Neural progenitor cell (in vitro differentiated cells): Measurements from ENCODE around the gene CYP11A1. TPM values are rescaled to one million over a fixed set of nuclear protein-coding genes. Genes with fewer than 3 reads are reported as not detected.
A peak's percentile ranks its signal among the peaks of the same experiment; 100 is the strongest.

ENCODE experiments used
- DNase-seq: peaks from one replicate; pipeline ENCODE4 v3.0.0-alpha.2; 2016; ENCODE audit warnings: low spot score
- H2AFZ ChIP-seq: fragments of 200-600 bp; sonication (generic); replicated peaks from 2 replicates; pipeline ENCODE4 v1.6.1; 2016; ENCODE audit warnings: antibody characterized with exemption
- H3F3A ChIP-seq: fragments of 200-600 bp; sonication (generic); 2 replicates; pipeline ENCODE4 v1.6.1; 2016; ENCODE audit warnings: antibody characterized with exemption, low read depth
- H3K27ac ChIP-seq: fragments of 200-600 bp; sonication (generic); 2 replicates; pipeline ENCODE4 v1.5.1; 2016; ENCODE audit warnings: mild to moderate bottlenecking
- H3K27me3 ChIP-seq: fragments of 200-600 bp; sonication (generic); 2 replicates; pipeline ENCODE4 v1.6.1; 2016; ENCODE audit warnings: mild to moderate bottlenecking, moderate library complexity
- H3K36me3 ChIP-seq: fragments of 200-600 bp; sonication (generic); 2 replicates; pipeline ENCODE4 v1.5.1; 2016
- H3K4me1 ChIP-seq: fragments of 200-600 bp; sonication (generic); 2 replicates; pipeline ENCODE4 v1.6.1; 2016; ENCODE audit warnings: mixed run types
- H3K4me2 ChIP-seq: fragments of 200-600 bp; sonication (generic); 2 replicates; pipeline ENCODE4 v1.6.1; 2016
- H3K4me3 ChIP-seq: fragments of 200-600 bp; sonication (generic); 2 replicates; pipeline ENCODE4 v1.5.1; 2016
- H3K79me2 ChIP-seq: fragments of 200-600 bp; sonication (generic); 2 replicates; pipeline ENCODE4 v1.6.1; 2016; ENCODE audit warnings: low read depth
- H3K9ac ChIP-seq: fragments of 200-600 bp; sonication (generic); 2 replicates; pipeline ENCODE4 v1.6.1; 2016
- H3K9me3 ChIP-seq: fragments of 200-600 bp; sonication (generic); 2 replicates; pipeline ENCODE4 v1.5.1; 2016; ENCODE audit warnings: low read depth
- H4K20me1 ChIP-seq: fragments of 200-600 bp; sonication (generic); 2 replicates; pipeline ENCODE4 v1.6.1; 2016; ENCODE audit warnings: low read depth
- H3K27ac Mint-ChIP-seq: 3 replicates; pipeline ENCODE4 v1.8.0; 2021; ENCODE audit warnings: mixed read lengths
- H3K27me3 Mint-ChIP-seq: 2 replicates; pipeline ENCODE4 v1.8.0; 2022; ENCODE audit warnings: low read depth, mild to moderate bottlenecking, inconsistent platforms, moderate library complexity, mixed read lengths; ENCODE audit not compliant: insufficient read depth
- H3K36me3 Mint-ChIP-seq: 3 replicates; pipeline ENCODE4 v1.8.0; 2021; ENCODE audit warnings: mixed read lengths
- H3K4me1 Mint-ChIP-seq: 3 replicates; pipeline ENCODE4 v1.8.0; 2021; ENCODE audit warnings: mixed read lengths
- H3K4me3 Mint-ChIP-seq: 3 replicates; pipeline ENCODE4 v1.8.0; 2021; ENCODE audit warnings: mild to moderate bottlenecking, moderate library complexity, mixed read lengths
- H3K9me3 Mint-ChIP-seq: 3 replicates; pipeline ENCODE4 v1.8.0; 2020; ENCODE audit warnings: mixed read lengths
- CTCF ChIP-seq: fragments of 200-600 bp; sonication (generic); IDR thresholded peaks from 2 replicates; pipeline ENCODE4 v1.5.1; 2017; ENCODE audit warnings: antibody characterized with exemption, mild to moderate bottlenecking
- EZH2 ChIP-seq: fragments of 200-600 bp; sonication (generic); IDR thresholded peaks from 2 replicates; pipeline ENCODE4 v1.6.1; 2017; ENCODE audit warnings: antibody characterized with exemption, mild to moderate bottlenecking, moderate library complexity
- EZH2phosphoT487 ChIP-seq: fragments of 200-600 bp; sonication (generic); IDR thresholded peaks from 2 replicates; pipeline ENCODE4 v1.6.1; 2017; ENCODE audit warnings: antibody characterized with exemption
- total RNA-seq: library from RNA; depleted of rRNA; stranded (reverse); fragments of >200 nt; gene quantifications from 2 replicates; pipeline ENCODE4 v1.2.3, GENCODE V29; 2015; ENCODE audit warnings: low replicate concordance

The CYP11A1 gene
- total RNA-seq, 1 donor from 2014 or later = 0.99 TPM

DNA sequence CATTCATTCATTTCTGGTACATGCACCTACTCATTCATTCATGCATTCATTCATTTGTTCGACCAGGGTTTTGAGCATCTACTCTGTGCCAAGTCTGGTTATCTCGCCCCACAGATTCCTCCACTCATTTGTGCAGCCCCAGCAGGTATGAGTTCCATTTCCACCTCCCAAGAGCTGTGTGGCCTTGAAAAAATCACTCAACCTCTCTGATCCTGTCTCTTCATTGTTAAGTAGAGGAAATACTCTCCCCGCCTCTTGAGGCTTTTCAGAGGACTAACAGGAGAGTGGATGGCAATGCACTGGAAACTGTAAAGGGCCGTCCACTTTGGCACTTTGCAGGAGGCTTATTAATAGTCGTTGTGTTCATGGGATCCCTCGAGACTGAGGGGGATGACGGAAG, 61.8 kb downstream of the CYP11A1 start:
- TF ChIP-seq EZH2phosphoT487 = no peak
- no peak for TF ChIP-seq CTCF
- no peak for TF ChIP-seq EZH2
- Histone ChIP-seq H3K27me3 (peaks cover 7% of the 10 kb centered on the region), H3K4me1 (peaks cover 77% of the 10 kb centered on the region), H4K20me1 (no peaks in the 10 kb centered on the region), H3K9me3 (no peaks in the 10 kb centered on the region), H3K36me3 (no peaks in the 10 kb centered on the region), H3K79me2 (no peaks in the 10 kb centered on the region), H3K4me2 (no peak overlapping the region), H3K9ac (no peak overlapping the region), H3K27ac (no peak overlapping the region), H3K4me3 (no peak overlapping the region), H2AFZ (no peak overlapping the region), H3F3A (peaks cover 58% of the 10 kb centered on the region)
- peak overlapping the region; percentile 32 for H3K4me3 Mint-ChIP-seq
- no peak overlapping the region for H3K27ac Mint-ChIP-seq
- H3K9me3 Mint-ChIP-seq = peaks cover 2% of the 10 kb centered on the region
- no peak for DNase-seq
- no peaks in the 10 kb centered on the region for H3K36me3 Mint-ChIP-seq
- peaks cover 92% of the 10 kb centered on the region for H3K4me1 Mint-ChIP-seq
- H3K27me3 Mint-ChIP-seq = peaks cover 31% of the 10 kb centered on the region

- TF ChIP-seq EZH2 = no peak
- Histone ChIP-seq H3K9me3 (no peaks in the 10 kb centered on the region), H3F3A (peaks cover 55% of the 10 kb centered on the region), H3K9ac (no peak overlapping the region), H3K4me2 (peak overlapping the region; percentile 57), H3K79me2 (no peaks in the 10 kb centered on the region), H3K27me3 (peaks cover 19% of the 10 kb centered on the region), H2AFZ (no peak overlapping the region), H4K20me1 (no peaks in the 10 kb centered on the region), H3K4me3 (no peak overlapping the region), H3K27ac (no peak overlapping the region), H3K36me3 (no peaks in the 10 kb centered on the region), H3K4me1 (peaks cover 84% of the 10 kb centered on the region)
- peak overlapping the region; percentile 71 for H3K4me3 Mint-ChIP-seq
- peaks cover 37% of the 10 kb centered on the region for H3K27me3 Mint-ChIP-seq
- DNase-seq = no peak
- peaks cover 2% of the 10 kb centered on the region for H3K9me3 Mint-ChIP-seq
- H3K4me1 Mint-ChIP-seq = peaks cover 95% of the 10 kb centered on the region
- H3K36me3 Mint-ChIP-seq = no peaks in the 10 kb centered on the region
- H3K27ac Mint-ChIP-seq = no peak overlapping the region
Measured at GRCh38 chr15:74304431-74304830, 63.0 kb downstream of the CYP11A1 start.

- Histone ChIP-seq H3K79me2 (no peaks in the 10 kb centered on the region), H3K9me3 (no peaks in the 10 kb centered on the region), H3K36me3 (no peaks in the 10 kb centered on the region), H4K20me1 (no peaks in the 10 kb centered on the region), H3F3A (peaks cover 50% of the 10 kb centered on the region), H3K4me3 (no peak overlapping the region), H3K27me3 (peaks cover 24% of the 10 kb centered on the region), H3K9ac (no peak overlapping the region), H3K4me1 (peaks cover 80% of the 10 kb centered on the region), H3K27ac (no peak overlapping the region), H2AFZ (no peak overlapping the region), H3K4me2 (peak overlapping the region; percentile 57)
- Mint-ChIP-seq H3K4me1 (peaks cover 90% of the 10 kb centered on the region), H3K27ac (no peak overlapping the region), H3K36me3 (no peaks in the 10 kb centered on the region), H3K27me3 (peaks cover 37% of the 10 kb centered on the region), H3K9me3 (peaks cover 2% of the 10 kb centered on the region), H3K4me3 (peak overlapping the region; percentile 60)
- DNase-seq = no peak
- no peak for TF ChIP-seq EZH2
- no peak for TF ChIP-seq CTCF
- no peak for TF ChIP-seq EZH2phosphoT487
Measured at GRCh38 chr15:74303741-74304309, 63.6 kb downstream of the CYP11A1 start.

- H3K4me1 Mint-ChIP-seq = peaks cover 81% of the 10 kb centered on the region
- H3K27me3 ChIP-seq = peaks cover 26% of the 10 kb centered on the region
Measured at GRCh38 chr15:74302821-74303359, 64.6 kb downstream of the CYP11A1 start.

More at GRCh38 chr15:74302821-74303359, 64.6 kb downstream of the CYP11A1 start:
- H3K4me2 ChIP-seq = peak overlapping the region; percentile 76
- Mint-ChIP-seq H3K27me3 (peaks cover 35% of the 10 kb centered on the region), H3K9me3 (peaks cover 2% of the 10 kb centered on the region), H3K27ac (peak overlapping the region; percentile 83), H3K4me3 (peak overlapping the region; percentile 73), H3K36me3 (no peaks in the 10 kb centered on the region)
- no peaks in the 10 kb centered on the region for H3K9me3 ChIP-seq
- no peaks in the 10 kb centered on the region for H4K20me1 ChIP-seq
- no peak for TF ChIP-seq EZH2
- TF ChIP-seq EZH2phosphoT487 = no peak
- peak; percentile 78 for TF ChIP-seq CTCF
- H3K9ac ChIP-seq = no peak overlapping the region
- peaks cover 40% of the 10 kb centered on the region for H3F3A ChIP-seq
- H2AFZ ChIP-seq = no peak overlapping the region
- H3K79me2 ChIP-seq = no peaks in the 10 kb centered on the region
- no peak overlapping the region for H3K27ac ChIP-seq
- peak; percentile 80 for DNase-seq
- no peaks in the 10 kb centered on the region for H3K36me3 ChIP-seq
- H3K4me3 ChIP-seq = no peak overlapping the region
- peaks cover 70% of the 10 kb centered on the region for H3K4me1 ChIP-seq
